ENCODE measurements around the gene PSME3IP1.

DNA sequence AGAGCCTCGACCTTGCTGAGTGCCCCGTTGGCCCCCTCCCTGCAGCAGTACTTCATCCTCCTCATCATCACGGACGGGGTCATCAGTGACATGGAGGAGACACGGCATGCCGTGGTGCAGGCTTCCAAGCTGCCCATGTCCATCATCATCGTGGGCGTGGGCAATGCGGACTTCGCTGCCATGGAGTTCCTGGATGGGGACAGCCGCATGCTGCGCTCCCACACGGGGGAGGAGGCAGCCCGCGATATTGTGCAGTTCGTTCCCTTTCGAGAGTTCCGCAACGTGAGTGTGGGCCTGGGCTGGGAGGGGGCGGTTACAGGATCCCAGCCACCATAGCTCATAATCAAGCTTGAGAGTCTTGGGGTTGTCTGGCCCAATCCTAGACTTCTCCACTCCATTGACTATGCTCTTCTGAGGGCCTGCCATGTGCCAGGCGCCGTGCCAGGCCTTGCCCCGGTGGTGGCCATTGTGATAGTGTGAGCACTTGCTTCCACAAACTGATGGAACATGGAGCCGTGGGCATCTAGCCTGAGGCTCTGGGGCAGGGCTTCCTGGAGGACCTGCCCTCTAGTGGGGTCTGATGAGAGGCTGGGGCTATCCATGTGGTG, 39.7 kb downstream of the PSME3IP1 start:
- TF ChIP-seq CTCF (IDR thresholded peaks at IDR 0.05) = no peak
- no peak for TF ChIP-seq POLR2A (IDR thresholded peaks at IDR 0.05)
